Rectal smooth muscle tissue (tissue), 1 donor: ENCODE results near the gene KIAA0930.
A peak's percentile ranks its signal among the peaks of the same experiment; 100 is the strongest.
"Not testable (repeated sequence)": the region's sequence is repeated elsewhere in the genome, so short reads cannot be mapped to it uniquely, and the experiment has no call there.

Experiments
- H3K27ac ChIP-seq: one replicate; pipeline ENCODE4 v1.7.0; 2013; ENCODE audit warnings: low read depth, low read length, inconsistent platforms
- H3K27me3 ChIP-seq: one replicate; pipeline ENCODE4 v1.7.0; 2013; ENCODE audit warnings: low read length; ENCODE audit not compliant: control insufficient read depth, insufficient read depth
- H3K36me3 ChIP-seq: one replicate; pipeline ENCODE4 v1.7.0; 2013; ENCODE audit warnings: low read length; ENCODE audit not compliant: control insufficient read depth, insufficient read depth
- H3K4me1 ChIP-seq: one replicate; pipeline ENCODE4 v1.7.0; 2013; ENCODE audit warnings: low read length; ENCODE audit not compliant: control insufficient read depth, insufficient read depth
- H3K4me3 ChIP-seq: one replicate; pipeline ENCODE4 v1.7.0; 2013; ENCODE audit warnings: low read length
- H3K9ac ChIP-seq: one replicate; pipeline ENCODE4 v1.7.0; 2013; ENCODE audit warnings: low read length

The KIAA0930 gene

DNA sequence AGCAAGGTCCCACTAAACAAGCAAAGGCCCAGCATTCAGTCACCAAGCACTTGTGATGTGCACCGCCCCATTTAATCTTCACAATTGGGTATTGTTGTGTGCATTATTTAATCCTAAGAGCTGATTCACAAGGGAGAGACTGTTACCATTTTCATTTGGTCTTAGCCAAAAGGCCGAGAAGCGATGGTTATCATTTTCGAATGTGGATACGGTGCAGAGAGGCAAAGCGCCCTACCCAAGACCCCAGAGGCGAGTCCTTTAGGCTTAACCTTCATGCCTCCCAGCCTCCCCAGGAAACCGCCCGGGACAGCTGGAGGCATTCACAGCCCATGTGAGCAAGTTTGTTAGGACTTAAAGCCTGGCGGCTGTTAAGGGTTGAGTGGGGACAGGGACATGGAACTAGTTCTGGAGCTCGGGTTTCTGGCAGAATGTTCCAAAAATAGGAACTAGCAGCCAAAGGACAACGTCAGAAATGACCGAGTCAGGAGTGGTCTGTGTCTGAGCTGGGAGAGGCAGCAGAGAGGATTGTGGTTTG, 31.0 kb upstream of the KIAA0930 start:
- Histone ChIP-seq H3K9ac (no peak overlapping the region), H3K27me3 (no peaks in the 10 kb centered on the region), H3K27ac (peak overlapping the region; percentile 76), H3K4me1 (peaks cover 9% of the 10 kb centered on the region), H3K36me3 (no peaks in the 10 kb centered on the region), H3K4me3 (no peak overlapping the region)

DNA sequence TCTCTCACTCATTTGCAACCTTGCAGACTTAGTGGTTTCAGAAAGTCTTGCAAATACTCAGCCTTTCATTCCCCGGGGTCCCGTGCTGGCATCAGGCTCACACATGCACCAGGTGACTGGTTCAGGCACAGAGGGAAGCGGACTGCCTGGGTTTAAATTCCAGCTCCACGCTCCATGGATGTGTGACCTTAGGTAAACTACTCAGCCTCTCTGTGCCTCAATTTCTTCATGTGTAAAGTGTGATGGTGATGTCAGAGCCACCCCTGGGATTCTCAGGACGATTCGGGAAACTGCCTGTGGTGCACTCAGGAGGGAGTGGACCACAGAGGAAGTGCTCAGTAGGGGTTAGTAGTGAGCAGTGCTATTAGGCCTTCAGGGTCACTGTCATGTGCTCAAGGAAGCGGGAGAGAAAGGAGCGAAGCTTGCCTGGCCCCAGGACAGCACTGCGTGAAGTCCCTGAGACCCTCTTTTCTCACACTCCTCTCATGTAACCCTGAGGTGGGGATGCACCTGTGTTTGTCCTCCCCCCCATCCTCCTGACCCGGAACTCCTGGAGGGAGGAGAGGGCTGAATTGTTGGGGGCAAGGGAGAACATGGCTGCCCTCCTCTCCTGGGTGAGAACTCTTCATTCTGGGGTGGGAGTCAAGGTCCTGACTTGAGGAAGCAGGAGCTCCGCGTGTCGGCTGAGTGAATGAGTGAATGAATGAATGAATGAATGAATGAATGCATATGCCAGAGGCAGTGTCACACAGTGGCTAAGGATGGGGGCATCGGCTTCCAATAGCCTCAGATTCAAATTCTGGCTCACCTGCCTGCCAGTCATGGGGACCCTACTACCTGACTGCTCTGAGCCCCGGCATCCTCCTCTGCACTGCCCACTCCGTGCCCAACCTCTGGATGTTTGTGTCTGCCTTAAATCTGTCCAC, 29.7 kb upstream of the KIAA0930 start:
- no peaks in the 10 kb centered on the region for H3K27me3 ChIP-seq
- H3K4me3 ChIP-seq, result no peak overlapping the region
- H3K9ac ChIP-seq, result no peak overlapping the region
- no peak overlapping the region for H3K27ac ChIP-seq
- H3K4me1 ChIP-seq, result peaks cover 9% of the 10 kb centered on the region
- H3K36me3 ChIP-seq, result no peaks in the 10 kb centered on the region

DNA sequence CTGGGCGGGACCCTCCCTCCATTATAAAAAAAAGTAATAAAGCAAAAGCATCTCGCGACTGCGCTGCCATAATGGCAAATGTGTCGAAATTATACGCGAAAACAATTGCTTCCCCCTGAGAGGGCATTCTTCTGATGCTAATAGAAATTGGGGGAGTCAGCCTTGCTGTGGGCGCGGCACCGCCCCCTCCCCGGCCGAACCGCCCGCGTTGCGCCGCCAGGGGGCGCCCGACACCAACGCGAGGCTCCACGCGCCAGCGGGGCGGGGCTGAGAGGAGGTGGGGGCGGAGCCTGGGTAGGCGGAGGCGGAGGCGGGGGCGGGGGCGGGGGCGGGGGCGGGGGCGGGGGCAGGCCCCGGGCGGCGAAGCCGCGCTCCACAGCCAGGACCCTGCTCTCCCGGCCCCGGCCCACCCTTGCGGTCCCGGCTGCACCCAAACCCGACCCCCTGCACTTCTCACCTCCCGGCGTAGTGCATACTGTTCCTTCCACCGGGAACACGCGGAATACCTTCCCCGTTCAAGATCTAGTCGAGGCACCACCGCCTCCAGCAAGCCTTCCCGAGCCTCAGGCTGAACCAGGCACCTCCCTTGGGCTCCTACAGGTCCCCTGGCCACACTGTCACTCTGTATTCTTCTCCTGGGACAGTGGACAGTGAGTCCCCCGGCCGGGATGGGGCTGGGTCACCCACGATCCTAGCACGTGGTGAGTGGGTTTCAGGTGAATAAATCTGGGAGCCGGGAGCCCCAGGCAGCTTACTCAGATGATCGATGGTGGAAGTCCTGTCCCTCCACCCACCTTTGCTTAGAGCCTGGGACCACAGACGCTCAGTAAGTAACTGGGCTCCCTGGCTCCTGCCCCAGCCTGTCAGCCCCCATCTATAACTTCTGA, 28.5 kb upstream of the KIAA0930 start:
- Histone ChIP-seq H3K9ac (no peak overlapping the region), H3K36me3 (no peaks in the 10 kb centered on the region), H3K27ac (no peak overlapping the region), H3K4me3 (peak overlapping the region; percentile 64), H3K4me1 (peaks cover 9% of the 10 kb centered on the region), H3K27me3 (no peaks in the 10 kb centered on the region)

DNA sequence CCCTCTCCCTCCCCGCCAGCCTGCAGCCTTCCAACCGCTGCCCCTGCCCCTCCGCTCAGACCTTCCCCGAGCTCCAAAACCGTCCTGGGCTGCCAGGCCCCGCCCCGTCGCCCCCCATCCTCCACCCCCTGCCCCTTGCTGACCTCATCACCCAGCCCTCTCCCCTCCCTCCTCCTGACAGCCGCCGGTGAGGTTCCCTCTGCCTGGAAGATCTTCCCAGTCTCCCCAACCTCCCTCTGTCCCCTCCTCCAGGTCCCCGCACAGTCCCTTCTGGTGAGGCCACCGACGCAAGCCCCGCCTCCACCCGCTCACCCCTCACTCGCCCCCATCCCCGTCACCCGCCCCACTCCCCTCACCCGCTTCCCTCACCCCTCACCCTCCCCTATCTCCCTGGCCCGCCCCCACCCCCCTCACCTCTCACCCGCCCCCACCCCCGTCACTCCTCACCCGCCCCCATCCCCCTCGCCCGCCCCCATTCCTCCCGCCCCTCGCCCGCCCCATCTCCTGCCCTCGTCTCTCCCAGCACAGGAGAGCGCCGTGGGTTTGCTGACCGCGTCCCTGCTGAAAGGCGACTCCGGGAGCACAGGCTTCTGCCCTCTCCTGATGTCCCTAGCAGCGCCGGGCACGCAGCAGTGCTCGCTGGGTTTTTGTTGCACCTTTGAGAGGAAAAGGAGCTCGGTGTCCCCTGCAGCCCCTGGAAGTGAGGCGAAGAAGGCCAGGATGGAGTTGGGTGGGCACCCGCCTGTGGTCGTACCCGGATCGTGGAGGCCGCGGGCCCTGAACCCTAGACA, 27.7 kb upstream of the KIAA0930 start:
- peaks cover 12% of the 10 kb centered on the region for H3K4me1 ChIP-seq
- no peaks in the 10 kb centered on the region for H3K36me3 ChIP-seq
- no peaks in the 10 kb centered on the region for H3K27me3 ChIP-seq
- H3K4me3 ChIP-seq, result peak overlapping the region; percentile 60
- no peak overlapping the region for H3K9ac ChIP-seq
- H3K27ac ChIP-seq, result no peak overlapping the region

DNA sequence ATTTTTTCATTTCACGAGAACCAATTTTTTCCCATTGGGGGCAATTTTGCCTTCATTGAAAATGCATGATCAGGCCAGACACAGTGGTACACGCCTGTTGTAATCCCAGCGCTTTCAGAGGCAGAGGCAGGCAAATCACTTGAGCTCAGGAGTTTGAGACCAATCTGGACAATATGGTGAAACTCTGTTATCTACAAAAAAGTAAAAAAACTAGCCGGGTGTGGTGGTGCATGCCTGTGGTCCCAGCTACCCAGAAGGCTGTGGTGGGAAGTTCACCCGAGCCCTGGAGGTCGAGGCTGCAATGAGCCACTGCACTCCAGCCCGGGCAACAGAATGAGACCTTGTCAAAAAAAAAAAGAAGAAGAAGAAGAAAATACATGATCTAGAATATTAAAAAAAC, 24.8 kb upstream of the KIAA0930 start:
- Histone ChIP-seq H3K4me1 (peaks cover 4% of the 10 kb centered on the region), H3K4me3 (no peak overlapping the region), H3K9ac (no peak overlapping the region), H3K27ac (no peak overlapping the region), H3K27me3 (no peaks in the 10 kb centered on the region), H3K36me3 (no peaks in the 10 kb centered on the region)

DNA sequence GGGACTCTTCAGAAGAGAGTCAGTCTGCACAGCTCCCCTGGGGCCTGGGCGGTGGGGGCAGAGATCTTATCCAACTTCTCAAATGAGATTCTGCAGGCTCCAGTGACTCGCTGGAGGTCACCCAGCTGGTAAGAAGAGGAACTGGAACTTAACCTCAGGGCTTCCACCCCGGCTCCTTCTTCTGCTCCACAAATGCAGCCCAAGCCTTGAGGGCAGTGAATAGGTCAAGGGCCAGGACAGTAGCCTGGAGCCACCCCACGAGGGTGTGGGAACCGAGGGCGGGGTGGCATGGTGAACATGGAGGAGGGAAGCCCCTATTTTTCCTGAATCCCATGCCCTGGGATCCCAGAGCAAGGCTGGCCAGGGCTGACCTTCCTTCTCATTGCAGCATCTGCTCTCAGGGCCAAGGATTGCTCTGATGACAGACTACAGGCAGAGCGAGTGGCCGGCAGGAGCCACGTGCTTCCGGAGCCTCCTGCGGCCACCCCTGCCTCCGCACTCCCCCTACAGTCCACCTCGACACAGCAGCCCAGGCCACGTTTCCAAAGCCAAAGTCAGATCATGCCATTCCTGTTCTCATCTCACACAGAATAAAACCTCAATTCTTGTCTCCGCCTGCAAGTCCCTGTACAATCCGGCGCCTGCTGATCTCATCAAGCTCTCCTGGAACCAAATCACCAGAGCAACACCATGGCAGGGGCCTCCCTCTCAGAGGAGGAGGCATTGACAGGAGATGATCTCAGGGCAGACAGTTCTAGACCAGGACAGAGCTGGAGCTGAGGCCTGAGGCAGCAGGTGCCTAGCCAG, 23.0 kb upstream of the KIAA0930 start:
- H3K27me3 ChIP-seq, result no peaks in the 10 kb centered on the region
- no peak overlapping the region for H3K4me3 ChIP-seq
- H3K9ac ChIP-seq, result no peak overlapping the region
- H3K27ac ChIP-seq, result peak overlapping the region; percentile 14
- H3K4me1 ChIP-seq, result peaks cover 2% of the 10 kb centered on the region
- no peaks in the 10 kb centered on the region for H3K36me3 ChIP-seq

DNA sequence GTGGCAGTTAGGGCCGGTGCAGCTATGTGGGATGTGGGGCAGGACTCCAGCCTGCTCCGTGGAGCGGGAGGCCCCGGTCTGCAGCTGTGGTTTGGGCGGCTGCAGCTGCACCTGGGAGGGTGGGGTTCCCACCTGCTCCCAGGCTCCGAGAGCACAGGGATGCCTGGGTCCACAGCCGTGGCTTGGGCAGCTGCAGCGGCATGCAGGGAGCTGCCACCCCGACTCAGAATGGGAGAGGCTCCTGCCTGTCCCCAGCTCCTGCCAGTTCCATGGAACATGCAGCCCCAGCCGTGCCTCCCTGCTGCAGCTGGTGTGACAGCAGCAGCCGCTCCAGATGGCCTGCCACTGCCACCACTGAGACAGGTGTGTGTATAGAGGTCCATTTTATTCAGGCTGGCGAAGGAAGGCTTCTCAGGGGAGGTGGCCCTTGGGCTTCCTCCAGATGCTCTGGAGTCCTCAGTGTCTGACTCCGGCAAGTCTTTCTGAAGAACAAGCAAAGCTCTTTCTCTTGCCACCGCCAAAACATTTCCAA, 22.3 kb upstream of the KIAA0930 start:
- Histone ChIP-seq H3K36me3 (no peaks in the 10 kb centered on the region), H3K4me3 (no peak overlapping the region), H3K27me3 (no peaks in the 10 kb centered on the region), H3K9ac (no peak overlapping the region), H3K27ac (no peak overlapping the region), H3K4me1 (peaks cover 2% of the 10 kb centered on the region)

DNA sequence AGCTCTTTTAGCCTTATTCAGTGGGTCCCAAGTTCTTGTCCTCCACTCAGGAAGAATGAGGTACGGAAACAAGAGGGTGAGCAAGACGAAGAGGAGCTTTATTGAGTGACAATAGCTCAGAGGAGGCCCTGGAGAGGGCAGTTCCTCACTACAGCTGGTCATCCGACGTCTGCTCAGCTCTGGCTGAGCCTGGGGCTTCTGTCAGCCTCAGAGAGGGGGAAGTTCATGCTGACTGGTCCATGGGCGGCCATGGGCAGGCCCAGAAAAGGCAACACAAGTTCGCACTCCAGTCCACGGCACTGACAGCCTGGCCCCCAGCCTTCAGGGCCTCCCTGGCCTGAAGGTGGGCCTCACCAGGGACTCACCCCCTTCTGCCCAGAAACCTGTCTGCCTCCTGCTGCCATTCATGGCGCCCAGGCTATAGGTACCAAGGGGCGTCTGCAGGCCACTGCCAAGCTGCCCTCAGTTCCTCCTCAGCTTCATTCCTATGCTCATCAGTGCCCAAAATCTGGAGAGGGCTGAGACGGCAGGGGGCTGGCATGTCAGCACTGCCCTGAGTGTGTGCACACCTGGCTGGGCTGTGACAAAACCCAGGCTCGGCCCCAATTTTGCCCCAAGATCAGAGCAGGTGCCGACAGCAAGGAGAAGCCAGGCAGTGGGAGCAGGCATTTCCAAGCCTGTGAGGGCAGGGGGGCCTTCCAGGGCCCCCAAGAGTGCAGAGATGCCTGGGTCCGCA, 21.7 kb upstream of the KIAA0930 start:
- Histone ChIP-seq H3K36me3 (no peaks in the 10 kb centered on the region), H3K4me3 (no peak overlapping the region), H3K27me3 (no peaks in the 10 kb centered on the region), H3K27ac (no peak overlapping the region), H3K9ac (no peak overlapping the region), H3K4me1 (peaks cover 2% of the 10 kb centered on the region)

DNA sequence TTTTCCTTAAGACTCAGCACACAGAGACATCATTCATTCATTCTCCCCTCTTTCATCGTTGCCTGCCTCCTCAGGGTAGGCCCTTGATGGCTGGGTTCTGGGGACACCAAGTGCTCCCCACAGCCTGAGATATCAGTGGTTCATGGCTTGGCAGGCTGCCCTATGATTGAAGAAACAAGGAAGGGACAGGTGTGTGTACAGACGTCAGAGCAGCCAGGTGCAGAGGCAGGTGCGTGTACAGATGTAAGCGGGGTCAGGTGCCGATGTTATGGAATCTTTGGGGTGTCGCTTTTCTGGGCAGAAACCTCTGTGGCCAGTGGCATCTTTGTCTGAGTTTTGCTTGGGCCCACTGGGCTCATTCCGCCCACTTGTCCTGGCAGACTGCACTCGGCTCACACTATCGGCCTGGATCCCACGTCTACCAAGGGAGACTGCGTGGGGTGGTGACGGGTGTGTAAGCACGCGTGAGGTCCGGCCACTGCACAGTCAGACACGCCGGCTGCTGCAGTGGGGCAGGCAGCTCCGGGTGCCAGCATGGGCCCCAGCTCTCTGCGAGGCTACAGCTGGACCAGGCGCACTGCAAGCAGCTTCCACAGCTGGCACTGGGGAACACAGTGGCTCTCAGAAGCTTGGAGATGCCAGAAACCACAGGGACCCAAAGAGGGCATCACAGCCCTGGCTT, 20.9 kb upstream of the KIAA0930 start:
- Histone ChIP-seq H3K4me1 (peaks cover 2% of the 10 kb centered on the region), H3K4me3 (no peak overlapping the region), H3K27ac (no peak overlapping the region), H3K36me3 (no peaks in the 10 kb centered on the region), H3K27me3 (no peaks in the 10 kb centered on the region), H3K9ac (no peak overlapping the region)

DNA sequence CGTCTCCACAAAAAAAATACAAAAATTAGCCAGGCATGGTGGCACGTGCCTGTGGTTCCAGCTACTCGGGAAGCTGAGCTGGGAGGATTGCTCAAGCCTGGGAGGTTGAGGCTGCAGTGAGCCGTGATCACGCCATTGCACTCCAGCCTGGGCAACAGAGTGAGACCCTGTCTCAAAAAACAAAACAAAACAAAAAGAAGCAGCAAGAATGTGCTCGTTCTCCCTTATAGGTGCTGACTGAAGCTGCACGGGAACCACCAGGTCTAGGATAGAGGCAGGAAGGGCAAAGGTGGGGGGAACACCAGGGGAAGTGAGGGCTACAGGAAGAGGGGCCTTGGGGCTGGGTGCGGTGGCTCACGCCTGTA, 19.7 kb upstream of the KIAA0930 start:
- H3K4me1 ChIP-seq, H3K27ac ChIP-seq, H3K36me3 ChIP-seq, H3K27me3 ChIP-seq, H3K4me3 ChIP-seq, H3K9ac ChIP-seq: not testable (repeated sequence)
